Subcutaneous adipose tissue (tissue), 4 donors: Measurements from ENCODE around the gene SYNDIG1. TPM values are rescaled to one million over a fixed set of nuclear protein-coding genes. Genes with fewer than 3 reads are reported as not detected.

Experiments
- CTCF ChIP-seq: fragments of 450-650 bp; IDR thresholded peaks from one replicate; pipeline ENCODE4 v1.5.1; 2016; ENCODE audit warnings: low read depth, mild to moderate bottlenecking, control low read depth, antibody characterized with exemption, moderate library complexity
- total RNA-seq, 4 donors: library from RNA; depleted of rRNA; stranded (reverse); fragments of >200 nt; gene quantifications; one replicate each; pipeline ENCODE4 v1.1.0, GENCODE V29; 2016

SYNDIG1 gene
- total RNA-seq, 4 donors from 2014 or later, result 0.17 to 1.5 TPM; not detected in 2

GRCh38 chr20:24507182-24507853 lies 37.9 kb downstream of the SYNDIG1 start:
- no peak for TF ChIP-seq CTCF

DNA sequence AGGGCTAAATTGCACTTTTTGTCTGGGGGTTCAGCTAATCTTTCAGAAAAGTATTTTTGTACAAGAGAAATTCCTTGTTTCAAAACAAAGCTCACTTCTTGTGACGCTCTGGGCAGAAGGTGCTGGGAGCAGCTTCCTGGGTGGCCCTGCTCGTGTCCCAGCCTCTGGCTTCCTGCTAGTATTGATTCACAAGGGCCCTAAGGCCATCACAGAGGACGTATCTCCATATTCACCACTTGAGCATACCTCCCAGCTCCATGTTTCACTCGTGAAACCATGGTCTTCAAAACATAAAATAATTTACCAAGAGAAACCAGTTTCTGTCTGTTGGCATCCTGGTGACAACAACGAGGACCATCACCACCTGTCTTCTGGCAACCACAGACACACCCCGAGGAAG lies 49.1 kb downstream of the SYNDIG1 start:
- TF ChIP-seq CTCF, result no peak

- TF ChIP-seq CTCF, result no peak
These were observed 50.0 kb downstream of the SYNDIG1 start for GRCh38 chr20:24519476-24519875.

GRCh38 chr20:24521032-24521431 lies 51.6 kb downstream of the SYNDIG1 start:
- no peak for TF ChIP-seq CTCF

DNA sequence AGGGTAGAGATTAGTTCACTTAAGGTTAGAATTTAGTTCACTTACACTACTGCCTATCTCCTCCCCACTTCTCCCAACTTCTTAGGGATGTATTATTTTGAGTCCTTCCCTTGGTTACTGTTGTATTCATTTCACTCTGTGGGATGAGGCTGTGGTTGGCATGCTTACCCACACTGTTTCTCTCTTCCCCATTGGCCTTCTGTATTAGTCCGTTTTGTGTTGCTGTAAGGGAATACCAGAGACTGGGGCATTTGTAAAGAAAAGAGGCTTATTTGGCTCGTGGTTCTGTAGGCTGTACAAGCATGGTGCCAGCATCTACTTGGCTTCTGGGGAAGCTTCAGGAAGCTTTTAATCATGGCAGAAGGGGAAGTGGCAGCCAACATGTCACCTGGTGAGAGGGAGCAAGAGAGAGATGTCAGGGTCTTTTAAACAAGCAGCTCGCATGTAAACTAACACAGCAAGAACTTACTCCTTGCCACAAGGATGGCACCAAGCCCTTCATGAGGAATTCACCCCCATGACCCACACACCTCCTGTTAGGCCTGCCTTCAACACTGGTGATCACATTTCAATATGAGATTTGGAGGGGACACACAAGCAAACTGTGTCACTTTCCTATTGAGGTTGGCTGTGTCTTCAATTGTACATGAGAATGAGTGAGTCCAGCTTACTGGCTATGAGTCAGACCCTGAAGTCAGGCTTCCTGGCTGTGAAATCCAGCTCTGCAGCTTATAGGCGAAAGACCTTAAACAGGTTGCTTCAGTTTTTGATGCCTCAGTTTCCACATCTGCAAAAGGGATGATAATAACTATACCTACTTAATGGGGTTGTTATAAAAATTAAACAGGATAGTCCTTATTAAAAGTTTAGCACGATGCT lies 53.3 kb downstream of the SYNDIG1 start:
- TF ChIP-seq CTCF, result no peak

DNA sequence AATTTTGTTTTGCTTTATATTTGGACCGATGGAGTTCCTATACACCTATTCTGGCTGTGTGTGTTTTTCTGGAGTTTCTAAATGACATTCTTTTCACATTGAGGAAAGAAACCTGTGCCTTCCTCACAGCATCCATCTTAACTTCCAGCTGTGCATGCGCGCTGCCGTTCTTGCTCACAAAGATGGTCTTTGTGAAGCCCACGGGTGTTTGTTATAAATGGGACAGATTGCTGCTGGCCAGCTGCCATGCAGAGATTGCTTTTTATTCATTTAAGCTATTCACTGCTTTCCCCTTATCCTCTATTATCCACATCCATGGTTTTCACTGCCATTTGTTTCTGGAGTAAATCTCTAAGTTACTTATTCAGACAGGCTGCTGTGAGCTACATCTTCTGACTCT lies 54.2 kb downstream of the SYNDIG1 start:
- no peak for TF ChIP-seq CTCF

- no peak for TF ChIP-seq CTCF
These were observed 59.3 kb downstream of the SYNDIG1 start for GRCh38 chr20:24528583-24529368.
